ENCODE data around the gene LILRA1.
"Not testable (repeated sequence)": the region's sequence is repeated elsewhere in the genome, so short reads cannot be mapped to it uniquely, and the experiment has no call there.

Gene LILRA1

DNA sequence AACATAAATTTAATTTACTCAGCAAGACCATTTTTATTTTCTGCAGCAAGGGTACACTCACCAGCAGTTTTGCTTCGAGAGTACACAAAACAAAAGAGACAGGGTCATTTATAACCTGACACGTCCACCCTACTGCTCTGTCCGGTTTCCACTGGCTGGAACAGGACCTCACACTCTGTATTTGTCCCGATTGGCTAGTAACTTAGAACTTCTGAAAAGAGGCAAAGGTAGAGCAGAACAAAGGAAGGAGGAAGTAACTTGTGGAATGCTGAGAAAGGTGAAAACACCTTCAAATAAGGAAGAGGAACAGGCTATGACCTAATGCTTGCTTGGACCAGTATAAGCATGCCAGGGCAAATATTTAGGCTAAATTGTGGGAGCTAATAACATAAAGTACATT is 34.5 kb downstream of the LILRA1 start:
- DNase-seq: not testable (repeated sequence)

DNA sequence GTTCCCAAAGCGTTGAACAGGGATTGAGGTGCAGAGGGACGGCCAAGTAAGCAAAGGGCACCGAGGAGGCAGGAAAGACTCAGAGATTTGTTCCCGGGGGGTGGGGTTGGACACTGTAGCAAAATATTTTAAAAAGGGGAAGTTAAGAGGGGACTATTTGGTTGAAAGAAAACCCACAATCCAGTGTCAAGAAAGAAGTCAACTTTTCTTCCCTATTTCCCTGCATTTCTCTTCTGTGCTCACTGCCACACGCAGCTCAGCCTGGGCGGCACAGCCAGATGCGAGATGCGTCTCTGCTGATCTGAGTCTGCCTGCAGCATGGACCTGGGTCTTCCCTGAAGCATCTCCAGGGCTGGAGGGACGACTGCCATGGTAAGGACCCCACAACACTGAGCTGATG is 36.8 kb downstream of the LILRA1 start, which contains the start of gene LILRB1:
LILRB1 (plus strand) TSS at position 223 of the 400 bp plus-strand sequence. CDS start 590 bp downstream, outside the sequence.
- DNase-seq: not testable (repeated sequence)

DNA sequence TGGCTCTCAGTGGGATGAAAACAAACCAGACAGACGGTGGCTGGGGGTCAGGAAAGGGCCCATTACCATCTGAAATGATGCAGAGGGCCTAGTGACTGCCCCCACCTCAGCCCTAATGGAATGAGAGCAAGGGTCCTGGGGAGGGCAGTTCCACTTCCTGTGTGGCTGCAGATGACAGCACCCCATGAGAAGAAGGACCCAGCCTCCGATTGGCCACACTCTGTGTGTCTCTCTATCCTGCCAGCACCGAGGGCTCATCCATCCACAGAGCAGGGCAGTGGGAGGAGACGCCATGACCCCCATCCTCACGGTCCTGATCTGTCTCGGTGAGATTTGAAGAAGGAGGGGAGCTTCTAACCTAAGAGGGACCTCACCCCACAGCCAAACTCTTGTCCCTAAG is 37.4 kb downstream of the LILRA1 start:
- no peak for DNase-seq

DNA sequence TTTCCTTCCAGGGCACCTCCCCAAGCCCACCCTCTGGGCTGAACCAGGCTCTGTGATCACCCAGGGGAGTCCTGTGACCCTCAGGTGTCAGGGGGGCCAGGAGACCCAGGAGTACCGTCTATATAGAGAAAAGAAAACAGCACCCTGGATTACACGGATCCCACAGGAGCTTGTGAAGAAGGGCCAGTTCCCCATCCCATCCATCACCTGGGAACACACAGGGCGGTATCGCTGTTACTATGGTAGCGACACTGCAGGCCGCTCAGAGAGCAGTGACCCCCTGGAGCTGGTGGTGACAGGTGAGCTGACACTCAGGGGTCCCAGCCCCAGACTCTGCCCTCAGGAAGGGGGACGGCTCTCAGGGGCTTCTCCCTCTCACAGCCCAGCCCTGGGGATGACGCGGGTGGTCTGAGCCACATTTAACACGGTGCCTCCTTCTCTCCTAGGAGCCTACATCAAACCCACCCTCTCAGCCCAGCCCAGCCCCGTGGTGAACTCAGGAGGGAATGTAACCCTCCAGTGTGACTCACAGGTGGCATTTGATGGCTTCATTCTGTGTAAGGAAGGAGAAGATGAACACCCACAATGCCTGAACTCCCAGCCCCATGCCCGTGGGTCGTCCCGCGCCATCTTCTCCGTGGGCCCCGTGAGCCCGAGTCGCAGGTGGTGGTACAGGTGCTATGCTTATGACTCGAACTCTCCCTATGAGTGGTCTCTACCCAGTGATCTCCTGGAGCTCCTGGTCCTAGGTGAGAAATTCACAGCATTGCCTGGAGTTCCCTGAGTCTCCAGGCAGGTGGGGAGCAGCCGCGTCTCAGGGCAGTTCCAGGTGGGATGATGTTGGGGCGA is 38.3 kb downstream of the LILRA1 start:
- DNase-seq: not testable (repeated sequence)

DNA sequence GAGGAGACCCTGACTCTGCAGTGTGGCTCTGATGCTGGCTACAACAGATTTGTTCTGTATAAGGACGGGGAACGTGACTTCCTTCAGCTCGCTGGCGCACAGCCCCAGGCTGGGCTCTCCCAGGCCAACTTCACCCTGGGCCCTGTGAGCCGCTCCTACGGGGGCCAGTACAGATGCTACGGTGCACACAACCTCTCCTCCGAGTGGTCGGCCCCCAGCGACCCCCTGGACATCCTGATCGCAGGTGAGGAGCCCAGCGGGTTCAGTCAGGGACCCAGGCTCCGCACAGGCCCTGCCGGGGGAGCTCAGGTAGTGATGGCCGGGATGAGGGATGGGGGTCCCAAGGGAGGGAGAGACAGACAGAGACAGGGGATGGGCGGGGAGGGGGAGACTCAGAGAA is 39.1 kb downstream of the LILRA1 start:
- DNase-seq: not testable (repeated sequence)

DNA sequence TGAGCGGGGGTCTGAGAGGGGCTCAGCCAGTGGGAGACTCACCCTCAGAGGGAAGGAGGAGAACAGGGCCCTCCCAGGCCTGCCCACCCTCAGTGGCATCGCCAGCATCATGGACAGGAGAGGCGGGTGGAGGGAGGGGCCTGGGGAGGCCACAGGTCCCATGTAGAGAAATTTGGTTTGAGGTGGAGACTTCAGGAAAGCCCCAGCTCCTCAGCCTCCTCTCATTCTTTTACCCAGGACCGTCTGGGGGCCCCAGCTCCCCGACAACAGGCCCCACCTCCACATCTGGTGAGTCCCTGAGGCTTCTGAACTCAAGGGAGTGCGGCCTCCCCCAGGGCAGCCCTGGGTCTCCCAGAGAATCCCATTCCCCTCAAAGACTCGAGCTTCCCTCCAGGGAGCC is 40.0 kb downstream of the LILRA1 start:
- no peak for DNase-seq

DNA sequence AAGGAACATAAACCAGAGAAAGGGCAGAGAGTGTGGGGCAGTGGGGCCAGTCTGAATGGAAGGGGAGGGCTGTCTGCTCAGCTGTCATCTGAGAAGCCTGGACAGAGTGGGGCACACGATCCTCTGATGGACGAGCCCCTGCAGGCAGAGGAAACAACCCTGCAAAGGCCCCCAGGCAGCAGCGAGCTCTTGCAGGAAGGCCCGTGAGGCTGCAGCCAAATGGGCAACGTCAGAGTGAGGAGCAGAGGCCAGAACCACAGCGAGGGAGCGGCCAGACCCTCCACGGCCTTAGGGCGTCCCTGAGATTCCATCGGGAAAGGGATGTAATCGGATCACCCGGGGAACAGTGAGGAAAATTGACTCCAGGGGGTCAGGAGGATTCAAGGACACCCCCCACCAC is 42.6 kb downstream of the LILRA1 start:
- DNase-seq: not testable (repeated sequence)

DNA sequence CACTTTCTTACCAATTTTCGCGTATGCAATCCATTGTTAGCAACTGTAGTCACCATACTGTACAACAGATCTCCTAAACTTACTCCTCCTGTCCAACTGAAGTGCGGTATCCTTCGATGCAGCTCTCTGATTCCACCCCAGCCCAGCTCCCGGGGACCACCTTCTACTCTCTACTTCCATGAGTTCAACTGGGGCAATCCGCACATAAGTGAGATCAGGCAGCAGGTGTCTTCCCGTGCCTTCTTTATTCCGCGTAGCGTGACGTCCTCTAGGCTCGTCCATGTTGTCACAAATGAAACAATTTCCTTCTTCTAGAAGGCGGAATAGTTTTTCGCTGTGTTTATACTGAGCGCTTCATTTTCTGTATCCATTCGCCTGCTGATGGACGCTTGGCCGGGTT is 45.3 kb downstream of the LILRA1 start:
- DNase-seq: no peak

DNA sequence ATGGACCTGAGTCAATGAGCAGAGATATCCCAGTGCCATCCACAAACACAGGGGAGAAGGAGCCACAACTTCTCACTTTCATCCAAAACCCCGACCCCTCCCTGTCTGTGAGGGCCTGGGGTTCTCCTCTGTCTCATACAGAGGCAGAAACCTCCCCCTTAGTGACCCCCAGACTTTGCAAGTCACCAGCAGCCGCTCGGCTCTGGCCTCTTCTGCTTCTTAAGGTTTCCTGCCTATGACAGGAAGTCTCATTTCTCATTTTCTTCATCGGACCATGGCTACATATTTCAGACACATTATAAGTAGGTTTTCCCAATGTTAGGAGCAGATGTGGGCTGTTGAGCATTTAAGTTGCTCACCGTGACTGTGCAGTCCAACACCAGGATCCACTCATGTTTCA is 49.5 kb downstream of the LILRA1 start:
- DNase-seq: not testable (repeated sequence)

DNA sequence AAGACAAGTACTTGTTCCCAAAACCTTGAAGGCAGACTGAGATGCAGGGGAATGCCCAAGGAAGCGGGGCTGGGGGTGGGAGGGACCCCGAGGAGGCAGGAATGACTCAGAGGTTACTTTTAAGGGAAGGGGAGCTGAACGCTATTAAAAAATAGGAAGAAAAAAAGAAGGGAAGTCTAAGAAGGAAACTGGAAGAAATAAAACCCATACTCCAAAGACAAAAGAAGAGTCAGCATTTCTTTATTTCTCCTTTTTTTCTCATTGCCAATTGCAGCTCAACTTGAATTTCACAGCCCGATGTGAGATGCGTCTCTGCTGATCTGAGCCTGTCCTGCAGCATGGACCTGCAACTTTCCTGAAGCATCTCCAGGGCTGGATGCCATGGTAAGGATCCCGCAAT is 50.2 kb downstream of the LILRA1 start:
- DNase-seq: not testable (repeated sequence)

DNA sequence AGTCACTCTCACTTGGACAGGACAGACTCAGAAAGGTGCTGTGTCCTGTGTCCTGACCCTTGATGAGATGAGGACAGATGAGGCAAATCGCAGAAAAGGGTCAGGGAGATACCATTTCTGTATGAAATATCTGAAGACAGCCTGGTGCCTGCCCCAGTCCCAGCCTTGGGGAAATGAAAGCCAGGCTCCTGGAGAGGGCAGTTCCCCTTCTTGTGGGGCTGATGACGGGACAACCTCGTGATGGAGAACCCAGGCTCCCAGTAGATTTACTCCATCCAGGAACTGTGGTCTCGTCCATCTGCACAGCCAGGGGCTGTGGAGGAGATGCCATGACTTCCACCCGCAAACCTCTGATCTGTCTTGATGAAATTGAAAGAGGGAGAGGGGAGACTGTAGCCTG is 50.6 kb downstream of the LILRA1 start:
- no peak for DNase-seq

DNA sequence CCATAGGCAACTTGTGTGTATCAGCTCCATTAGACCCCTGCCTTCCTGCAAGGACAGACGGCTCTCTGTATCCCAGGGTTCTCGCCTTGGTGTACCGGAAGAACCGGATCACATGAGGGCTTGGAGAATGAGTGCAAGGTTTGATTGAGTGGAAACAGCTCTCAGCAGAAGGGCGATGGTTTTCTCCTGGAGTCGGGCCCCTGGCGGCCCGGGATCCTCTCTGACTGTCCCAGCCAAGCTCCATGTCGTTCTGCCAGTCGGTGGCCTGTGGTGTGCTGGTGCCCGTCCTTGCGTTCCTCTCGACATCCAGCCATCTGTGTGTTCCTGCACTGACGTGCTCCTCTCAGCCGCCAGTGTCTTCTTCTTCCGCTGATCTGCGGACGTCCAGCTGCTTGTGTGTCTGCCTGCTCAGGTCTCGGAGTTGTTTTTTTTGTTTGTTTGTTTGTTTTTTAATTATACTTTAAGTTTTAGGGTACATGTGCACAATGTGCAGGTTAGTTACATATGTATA is 53.0 kb downstream of the LILRA1 start:
- no peak for DNase-seq

DNA sequence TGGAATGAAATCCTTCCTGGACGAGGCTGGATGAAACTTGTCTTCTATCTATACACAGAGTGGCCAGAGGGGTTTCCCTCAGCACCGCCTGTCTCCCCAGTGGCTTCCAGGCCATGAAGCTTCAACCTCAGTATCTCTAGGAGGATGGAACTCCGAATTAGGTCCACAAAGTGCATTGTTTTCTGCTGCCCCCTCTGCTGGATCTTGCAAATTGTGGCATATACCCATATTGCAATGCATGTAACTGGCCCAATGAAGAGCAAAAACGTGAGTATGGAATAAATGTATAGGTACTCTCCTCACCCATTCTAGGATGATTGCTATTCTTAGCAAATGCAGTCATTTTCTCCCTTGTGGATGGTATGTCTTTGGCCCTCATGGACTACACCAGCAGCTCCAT is 54.7 kb downstream of the LILRA1 start:
- DNase-seq: no peak

DNA sequence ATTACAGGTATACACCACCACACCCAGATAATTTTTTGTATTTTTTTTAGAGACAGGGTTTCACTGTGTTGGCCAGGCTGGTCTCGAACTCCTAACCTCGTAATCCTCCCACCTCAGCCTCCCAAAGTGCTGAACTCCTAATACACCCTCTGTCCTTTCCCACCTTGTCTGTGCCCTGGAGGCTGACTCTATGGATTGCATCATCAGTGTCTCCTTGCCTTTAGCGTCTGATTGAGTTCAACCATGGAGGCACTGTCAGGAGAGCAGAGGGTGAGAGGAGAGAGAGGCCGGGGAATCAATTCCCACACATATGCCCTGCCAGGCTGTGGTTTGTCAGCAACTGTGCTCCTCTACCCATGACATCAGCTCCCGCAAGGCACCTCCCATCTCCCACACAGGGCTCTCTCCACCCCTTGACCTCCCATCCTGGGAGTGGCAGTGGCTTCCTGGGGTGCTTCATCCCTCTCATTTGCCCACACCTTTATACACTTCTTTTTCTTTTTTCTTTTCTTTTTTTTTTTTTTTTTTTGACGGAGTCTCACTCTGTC is 56.8 kb downstream of the LILRA1 start:
- DNase-seq: no peak

Data from stimulated activated CD4-positive, alpha-beta T cell treated with anti-CD3 and anti-CD28 coated beads, Interleukin-4, amount 100 ng/mL, for 1 hour (primary cell).